H1 (cell line): ENCODE results near the gene CXCL16. TPM values are rescaled to one million over a fixed set of nuclear protein-coding genes. Genes with fewer than 3 reads are reported as not detected.

Source experiments
- CTCF ChIA-PET: fragments of 300-600 bp; sonication (Branson Sonifier 250); formaldehyde crosslinking; loops from one replicate; lab custom pipeline; 2021; ENCODE audit not compliant: partially characterized antibody; lab: Charles Lee
- POLR2A ChIA-PET: fragments of 300-600 bp; sonication (Branson Sonifier 250); formaldehyde crosslinking; loops from one replicate; lab custom pipeline; 2021; ENCODE audit warnings: inconsistent platforms; ENCODE audit not compliant: partially characterized antibody; lab: Charles Lee
- DNase-seq, 2 experiments: peaks; one replicate each; pipeline versions ENCODE4 v3.0.0 to v3.0.0-alpha.2; 2010 to 2022; ENCODE audit warnings: low spot score in 2 of 2, low read depth in 1 of 2, mixed read lengths in 1 of 2
- FAIRE-seq: peaks from 2 replicates; lab custom pipeline; 2011; peaks lifted over from hg19 to GRCh38; lab: Jason Lieb, UNC
- H2AFZ ChIP-seq: 2 replicates; pipeline ENCODE4 v1.8.1; 2012; ENCODE audit warnings: low read length, inconsistent platforms
- H2AK5ac ChIP-seq: 2 replicates; pipeline ENCODE4 v1.6.1; 2013; ENCODE audit warnings: low read depth, low read length
- H2BK120ac ChIP-seq: replicated peaks from 2 replicates; pipeline ENCODE3; 2013; ENCODE audit warnings: low read depth, low read length, inconsistent platforms
- H2BK12ac ChIP-seq: 2 replicates; pipeline ENCODE4 v1.6.1; 2013; ENCODE audit warnings: low read depth, low read length
- H2BK15ac ChIP-seq: 2 replicates; pipeline ENCODE4 v1.6.1; 2013; ENCODE audit warnings: low read length
- H2BK20ac ChIP-seq: 2 replicates; pipeline ENCODE4 v1.6.1; 2013; ENCODE audit warnings: low read length
- H2BK5ac ChIP-seq: 2 replicates; pipeline ENCODE4 v1.6.1; 2013; ENCODE audit warnings: low read depth, low read length
- H3K14ac ChIP-seq: 2 replicates; pipeline ENCODE4 v1.6.1; 2013; ENCODE audit warnings: inconsistent platforms; ENCODE audit not compliant: insufficient read length
- H3K18ac ChIP-seq: 2 replicates; pipeline ENCODE4 v1.6.1; 2013; ENCODE audit warnings: low read length; ENCODE audit errors: extremely low read depth
- H3K23ac ChIP-seq: 2 replicates; pipeline ENCODE4 v1.6.1; 2013; ENCODE audit warnings: inconsistent platforms; ENCODE audit not compliant: insufficient read length
- H3K23me2 ChIP-seq: 2 replicates; pipeline ENCODE4 v1.6.1; 2013; ENCODE audit warnings: low read depth, low read length
- H3K27ac ChIP-seq: 2 replicates; pipeline ENCODE4 v1.6.1; 2011; ENCODE audit warnings: low read depth, low read length, inconsistent platforms
- H3K27me3 ChIP-seq, 4 experiments: replicated peaks in 1 of 4; 1 replicate in 1 of 4; 2 replicates in 3 of 4; pipeline versions ENCODE4 v1.6.1 to v1.8.1; 2011 to 2013; ENCODE audit warnings: low read length in 3 of 4, mild to moderate bottlenecking in 3 of 4, inconsistent platforms in 2 of 4, mixed read lengths in 2 of 4, moderate library complexity in 1 of 4; ENCODE audit not compliant: control insufficient read depth in 3 of 4, insufficient read depth in 3 of 4; ENCODE audit errors: extremely low read depth in 1 of 4
- H3K36me3 ChIP-seq, 4 experiments: 2 replicates each; pipeline versions ENCODE4 v1.6.1 to v1.8.1; 2011 to 2013; ENCODE audit warnings: mild to moderate bottlenecking in 4 of 4, low read length in 3 of 4, moderate library complexity in 2 of 4, control low read depth in 1 of 4, inconsistent platforms in 1 of 4; ENCODE audit not compliant: insufficient read depth in 4 of 4, control insufficient read depth in 2 of 4
- H3K4ac ChIP-seq: replicated peaks from 2 replicates; pipeline ENCODE3; 2013; ENCODE audit warnings: low read length, low read depth, mixed read lengths, inconsistent platforms; ENCODE audit not compliant: insufficient read length
- H3K4me1 ChIP-seq, 4 experiments: replicated peaks in 1 of 4; 1 replicate in 1 of 4; 2 replicates in 3 of 4; pipeline versions ENCODE4 v1.6.1 to v1.8.1; 2011 to 2013; ENCODE audit warnings: low read length in 3 of 4, inconsistent platforms in 2 of 4, mixed read lengths in 1 of 4; ENCODE audit not compliant: insufficient read depth in 4 of 4, control insufficient read depth in 3 of 4
- H3K4me2 ChIP-seq, 2 experiments: 2 replicates each; pipeline versions ENCODE4 v1.6.1 to v1.8.1; 2011 to 2013; ENCODE audit warnings: low read depth in 2 of 2, low read length in 2 of 2, control low read depth in 1 of 2, inconsistent platforms in 1 of 2, mild to moderate bottlenecking in 1 of 2; ENCODE audit not compliant: insufficient read depth in 1 of 2
- H3K4me3 ChIP-seq, 4 experiments: fragments of 200-600, 300-600 bp in 1 of 4; sonication (generic), shearing (Covaris generic), sonication (Bioruptor Twin) in 1 of 4; 2 replicates each; pipeline versions ENCODE4 v1.5.1 to v1.8.1; 2011 to 2016; ENCODE audit warnings: low read length in 4 of 4, low read depth in 3 of 4, control low read depth in 2 of 4, inconsistent platforms in 2 of 4, mild to moderate bottlenecking in 2 of 4, mixed read lengths in 1 of 4, moderate library complexity in 1 of 4; ENCODE audit not compliant: insufficient read depth in 2 of 4; ENCODE audit errors: extremely low read depth in 1 of 4
- H3K56ac ChIP-seq: replicated peaks from 2 replicates; pipeline ENCODE3; 2013; ENCODE audit warnings: low read depth, mild to moderate bottlenecking, mixed read lengths, low read length, inconsistent platforms; ENCODE audit not compliant: insufficient read length
- H3K79me1 ChIP-seq: 2 replicates; pipeline ENCODE4 v1.6.1; 2013; ENCODE audit warnings: low read depth, low read length, control low read depth
- H3K79me2 ChIP-seq, 2 experiments: 2 replicates each; pipeline versions ENCODE4 v1.6.1 to v1.8.1; 2012 to 2013; ENCODE audit warnings: low read length in 2 of 2, mild to moderate bottlenecking in 2 of 2, inconsistent platforms in 1 of 2; ENCODE audit not compliant: insufficient read depth in 2 of 2, control insufficient read depth in 1 of 2
- H3K9ac ChIP-seq, 4 experiments: replicated peaks in 1 of 4; 1 replicate in 1 of 4; 2 replicates in 3 of 4; pipeline versions ENCODE4 v1.6.1 to v1.8.1; 2011 to 2013; ENCODE audit warnings: low read depth in 3 of 4, low read length in 3 of 4, control low read depth in 2 of 4, mild to moderate bottlenecking in 2 of 4, moderate library complexity in 2 of 4, inconsistent platforms in 1 of 4; ENCODE audit errors: extremely low read depth in 1 of 4
- H3K9me3 ChIP-seq, 2 experiments: 2 replicates each; pipeline versions ENCODE4 v1.6.1 to v1.8.1; 2012 to 2013; ENCODE audit warnings: mild to moderate bottlenecking in 2 of 2, moderate library complexity in 2 of 2, control low read depth in 1 of 2, inconsistent platforms in 1 of 2, low read depth in 1 of 2, low read length in 1 of 2, mixed read lengths in 1 of 2; ENCODE audit not compliant: insufficient read depth in 2 of 2
- H4K20me1 ChIP-seq, 2 experiments: replicated peaks in 1 of 2; 2 replicates each; pipeline versions ENCODE3 to v1.8.1; 2011 to 2013; ENCODE audit warnings: inconsistent platforms in 2 of 2, low read length in 2 of 2, mild to moderate bottlenecking in 1 of 2; ENCODE audit not compliant: insufficient read depth in 2 of 2, control insufficient read depth in 1 of 2
- H4K5ac ChIP-seq: 2 replicates; pipeline ENCODE4 v1.6.1; 2013; ENCODE audit warnings: low read length, low read depth, mixed read lengths, inconsistent platforms; ENCODE audit not compliant: insufficient read length
- H4K8ac ChIP-seq: 2 replicates; pipeline ENCODE4 v1.8.0; 2013; ENCODE audit warnings: mild to moderate bottlenecking, moderate library complexity, low read length, inconsistent platforms; ENCODE audit not compliant: insufficient read depth; ENCODE audit errors: extremely low read depth
- H4K91ac ChIP-seq: replicated peaks from 2 replicates; pipeline ENCODE3; 2013; ENCODE audit warnings: low read length, mixed read lengths, inconsistent platforms; ENCODE audit not compliant: insufficient read length
- ASH2L ChIP-seq: fragments of 200-600, 300-600 bp; sonication (generic); IDR thresholded peaks from one replicate; pipeline ENCODE4 v1.7.1; 2017; ENCODE audit warnings: low read length
- BCL11A ChIP-seq, 2 experiments: IDR thresholded peaks; one replicate each; pipeline ENCODE4 v1.6.1; 2011; ENCODE audit warnings: low read depth in 2 of 2, low read length in 2 of 2, mild to moderate bottlenecking in 2 of 2
- CHD2 ChIP-seq: IDR thresholded peaks from 2 replicates; pipeline ENCODE4 v1.6.1; 2012; ENCODE audit warnings: low read length, improper control_type of control experiment
- FOSL1 ChIP-seq: IDR thresholded peaks from 2 replicates; pipeline ENCODE4 v1.6.1; 2011; ENCODE audit warnings: mild to moderate bottlenecking, low read depth, low read length, moderate library complexity; ENCODE audit not compliant: insufficient read depth
- KDM5A ChIP-seq: fragments of 200-600 bp; IDR thresholded peaks from 2 replicates; pipeline ENCODE4 v1.7.1; 2012; ENCODE audit warnings: mild to moderate bottlenecking, low read length, inconsistent platforms, mixed read lengths
- MAFK ChIP-seq: IDR thresholded peaks from 2 replicates; pipeline ENCODE4 v1.6.1; 2012; ENCODE audit warnings: low read depth, mild to moderate bottlenecking, improper control_type of control experiment, low read length
- SP1 ChIP-seq: IDR thresholded peaks from 2 replicates; pipeline ENCODE4 v1.6.1; 2011; ENCODE audit warnings: low read depth, low read length
- TAF1 ChIP-seq: IDR thresholded peaks from 2 replicates; pipeline ENCODE4 v1.6.1; 2011; ENCODE audit warnings: mild to moderate bottlenecking, low read depth, low read length
- ZNF274 ChIP-seq: IDR thresholded peaks from 2 replicates; pipeline ENCODE4 v1.7.0; 2012; ENCODE audit warnings: low read length, borderline replicate concordance; ENCODE audit errors: extremely low read depth
- WGBS, 2 experiments: shearing (Covaris generic) in 1 of 2; methylation state at CpG; one replicate each; pipeline versions ENCODE4 v1.1.6 to v1.1.7; 2013 to 2015; ENCODE audit warnings: low lambda C conversion rate in 2 of 2, mixed read lengths in 2 of 2, inconsistent platforms in 1 of 2, low coverage in 1 of 2, missing lambda C conversion rate in 1 of 2; ENCODE audit not compliant: insufficient replicate concordance in 2 of 2, insufficient coverage in 1 of 2, insufficient read length in 1 of 2; ENCODE audit errors: extremely low coverage in 1 of 2, missing lambda C conversion rate in 1 of 2; 5-methylcytosine and 5-hydroxymethylcytosine counted together
- polyA plus RNA-seq, 7 experiments: library from polyadenylated mRNA; depleted of rRNA in 3 of 7; stranded (reverse) in 5 of 7; unstranded in 2 of 7; fragments of >200 nt in 5 of 7; fragments of 200-250 nt in 2 of 7; gene quantifications; 1 replicate in 5 of 7; 2 replicates in 1 of 7; 4 replicates in 1 of 7; pipeline versions ENCODE4 v1.2.1 to v1.2.3, GENCODE V29; 2011 to 2013; ENCODE audit warnings: missing spikeins in 2 of 7, mixed read lengths in 2 of 7
- total RNA-seq: library from RNA; stranded (reverse); fragmentation: NEBNext Ultra II Directional; extraction: Animal tissue kit (Norgen Biotek cat#: 25700); gene quantifications from 2 replicates; pipeline ENCODE4 v1.2.1, GENCODE V29; 2021
- TF ChIP-seq, protein P1 (sequence below), 3 experiments: IDR thresholded peaks; 1 replicate in 2 of 3; 2 replicates in 1 of 3; pipeline versions ENCODE4 v1.5.1 to v1.6.1; 2011; ENCODE audit warnings: low read length in 3 of 3, mild to moderate bottlenecking in 3 of 3, inconsistent platforms in 2 of 3, low read depth in 1 of 3, moderate library complexity in 1 of 3; ENCODE audit not compliant: insufficient read depth in 1 of 3; ENCODE audit errors: control extremely low read depth in 1 of 3

CXCL16 gene
- total and polyA plus RNA-seq, 2 of the 8 experiments (the other 6 are each of a cell fraction or from before 2014, with no cell fraction given): 3.5 to 4.8 TPM

DNA sequence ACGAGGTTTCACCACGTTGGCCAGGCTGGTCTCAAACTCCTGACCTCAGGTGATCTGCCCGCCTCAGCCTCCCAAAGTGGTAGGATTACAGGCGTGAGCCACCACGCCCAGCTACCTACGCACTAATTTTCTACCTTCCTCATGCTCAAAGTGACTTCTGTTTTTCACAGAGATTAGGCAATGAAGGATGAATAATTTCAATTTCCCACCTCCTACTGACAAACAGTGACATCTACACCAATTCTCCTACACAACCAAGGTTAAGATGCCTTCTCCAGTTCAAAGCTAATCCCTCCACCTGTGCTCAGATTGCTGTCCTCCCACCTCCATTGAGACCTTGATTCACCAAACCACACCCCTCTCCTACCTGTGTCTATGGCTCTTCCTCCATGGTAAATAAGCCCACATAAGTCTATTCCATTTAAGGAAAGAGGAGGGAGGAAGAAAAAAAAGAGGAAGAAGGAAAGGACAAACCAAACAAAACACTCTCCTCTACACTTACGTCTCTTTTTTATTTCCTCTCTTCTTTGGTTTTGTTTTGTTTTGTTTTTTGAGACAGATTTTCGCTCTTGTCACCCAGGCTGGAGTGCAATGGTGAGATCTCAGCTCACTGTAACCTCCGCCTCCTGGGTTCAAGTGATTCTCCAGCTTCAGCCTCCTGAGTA, 13.9 kb downstream of the CXCL16 start:
- Histone ChIP-seq H2BK12ac (no peak overlapping the region), H3K14ac (no peak overlapping the region), H2BK15ac (no peak overlapping the region), H4K8ac (no peak overlapping the region), H3K27ac (no peak overlapping the region), H4K91ac (no peak overlapping the region), H3K23ac (no peak overlapping the region), H3K4me1 (no peaks in the 10 kb centered on the region), H3K4me2 (no peak overlapping the region), H2AK5ac (no peak overlapping the region), H2BK120ac (no peak overlapping the region), H3K79me1 (no peaks in the 10 kb centered on the region), H3K9ac (no peak overlapping the region), H3K23me2 (peaks cover 3% of the 10 kb centered on the region), H2AFZ (no peak overlapping the region), H2BK20ac (no peak overlapping the region), H4K5ac (no peak overlapping the region), H2BK5ac (no peak overlapping the region), H3K4ac (no peak overlapping the region), H3K79me2 (no peaks in the 10 kb centered on the region), H3K4me3 (no peak overlapping the region), H4K20me1 (no peaks in the 10 kb centered on the region), H3K36me3 (peaks cover 0 to 1% (median under 1%) of the 10 kb centered on the region in 4 experiments; a peak in 2 of 8 replicates), H3K56ac (no peak overlapping the region), H3K9me3 (no peaks in the 10 kb centered on the region), H3K18ac (no peak overlapping the region), H3K27me3 (no peaks in the 10 kb centered on the region)
- no peak for DNase-seq
- ChIA-PET POLR2A (interaction anchor here (1.6 to 2.3 kb wide), 2 partner anchors 17 kb away, joined by 6 to 13 read pairs; no protein-coding TSS in a partner anchor), CTCF (interaction anchor here (1.0 to 1.8 kb wide), 3 partner anchors 18 to 159 kb away, joined by 3 to 4 read pairs (median 3); partner anchors contain the start of gene VMO1)
- FAIRE-seq: no peak
- 90% methylated on average over 9 of the region's 9 CpGs; no CpG with 5 or more reads in 1 of the 2 experiments for WGBS, 2 experiments
- TF ChIP-seq ZNF274: no peak
- no peak for TF ChIP-seq SP1
- no peak for TF ChIP-seq TAF1
- no peak for TF ChIP-seq FOSL1
- TF ChIP-seq, protein P1, sequence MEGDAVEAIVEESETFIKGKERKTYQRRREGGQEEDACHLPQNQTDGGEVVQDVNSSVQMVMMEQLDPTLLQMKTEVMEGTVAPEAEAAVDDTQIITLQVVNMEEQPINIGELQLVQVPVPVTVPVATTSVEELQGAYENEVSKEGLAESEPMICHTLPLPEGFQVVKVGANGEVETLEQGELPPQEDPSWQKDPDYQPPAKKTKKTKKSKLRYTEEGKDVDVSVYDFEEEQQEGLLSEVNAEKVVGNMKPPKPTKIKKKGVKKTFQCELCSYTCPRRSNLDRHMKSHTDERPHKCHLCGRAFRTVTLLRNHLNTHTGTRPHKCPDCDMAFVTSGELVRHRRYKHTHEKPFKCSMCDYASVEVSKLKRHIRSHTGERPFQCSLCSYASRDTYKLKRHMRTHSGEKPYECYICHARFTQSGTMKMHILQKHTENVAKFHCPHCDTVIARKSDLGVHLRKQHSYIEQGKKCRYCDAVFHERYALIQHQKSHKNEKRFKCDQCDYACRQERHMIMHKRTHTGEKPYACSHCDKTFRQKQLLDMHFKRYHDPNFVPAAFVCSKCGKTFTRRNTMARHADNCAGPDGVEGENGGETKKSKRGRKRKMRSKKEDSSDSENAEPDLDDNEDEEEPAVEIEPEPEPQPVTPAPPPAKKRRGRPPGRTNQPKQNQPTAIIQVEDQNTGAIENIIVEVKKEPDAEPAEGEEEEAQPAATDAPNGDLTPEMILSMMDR (IDR thresholded peaks at IDR 0.05; ENCODE audit: control extremely low read depth in 1 of 3, insufficient read depth in 1 of 3, low read depth in 1 of 3, low read length in 3 of 3): no peak
- no peak for TF ChIP-seq KDM5A
- no peak for TF ChIP-seq CHD2
- TF ChIP-seq BCL11A (IDR thresholded peaks at IDR 0.05; ENCODE audit: low read depth in 2 of 2, low read length in 2 of 2): no peak
- no peak for TF ChIP-seq ASH2L
- no peak for TF ChIP-seq MAFK
